ENCODE results near the gene JMJD1C.

The JMJD1C gene

GRCh38 chr10:63504145-63504881, 38.5 kb upstream of the JMJD1C start:
- DNase-seq (ENCODE audit: low spot score): no peak
- H2BK120ac ChIP-seq (ENCODE audit: low read depth, low read length): no peak overlapping the region
- H3K4me3 ChIP-seq (ENCODE audit: low read length in 2 of 2): no peak overlapping the region
- H2AK5ac ChIP-seq (ENCODE audit: low read depth, low read length): no peak overlapping the region
- peaks cover 0 to 8% of the 10 kb centered on the region in 2 donors for H3K4me1 ChIP-seq (ENCODE audit: control insufficient read depth in 2 of 2, insufficient read depth in 1 of 2, low read depth in 1 of 2, low read length in 2 of 2)
- no peak overlapping the region for H2BK15ac ChIP-seq (ENCODE audit: low read length)
- H3K9ac ChIP-seq (ENCODE audit: low read depth, low read length, poor library complexity): no peak overlapping the region
- no peak overlapping the region for H3K4ac ChIP-seq (ENCODE audit: low read length)
- H2BK12ac ChIP-seq (ENCODE audit: low read length): no peak overlapping the region
- no peak overlapping the region for H3K14ac ChIP-seq (ENCODE audit: low read length)
- no peak overlapping the region for H3K23ac ChIP-seq (ENCODE audit: low read depth, low read length, poor library complexity)
- no peak overlapping the region for H2AFZ ChIP-seq (ENCODE audit: low read length)
- H3K4me2 ChIP-seq (ENCODE audit: insufficient read depth, low read length, poor library complexity, severe bottlenecking): no peak overlapping the region
- peaks cover 3% of the 10 kb centered on the region for H3K79me1 ChIP-seq (ENCODE audit: low read depth, low read length)
- H3K27me3 ChIP-seq (ENCODE audit: control insufficient read depth in 3 of 3, insufficient read depth in 3 of 3, low read depth in 1 of 3, low read length in 3 of 3): no peaks in the 10 kb centered on the region
- peaks cover 0 to 8% of the 10 kb centered on the region in 2 donors for H3K9me3 ChIP-seq (replicated peaks in 1 of 2; ENCODE audit: control insufficient read depth in 2 of 2, insufficient read depth in 1 of 2, low read depth in 1 of 2, low read length in 2 of 2)
- no CpG with 5 or more reads among the region's 3 CpGs for WGBS, 2 donors (ENCODE audit: extremely low coverage in 2 of 2, insufficient read length in 2 of 2, insufficient replicate concordance in 1 of 2)
- no peak overlapping the region for H3K18ac ChIP-seq (ENCODE audit: low read length)
- H3K27ac ChIP-seq (replicated peaks; ENCODE audit: low read length): no peak overlapping the region
- peaks cover 0 to 22% of the 10 kb centered on the region in 2 donors for H3K36me3 ChIP-seq (replicated peaks in 1 of 2; ENCODE audit: control insufficient read depth in 2 of 2, insufficient read depth in 2 of 2, low read length in 2 of 2)
- H4K91ac ChIP-seq (ENCODE audit: low read depth, low read length, poor library complexity): no peak overlapping the region
- H2BK5ac ChIP-seq (ENCODE audit: low read length): no peak overlapping the region
- H4K8ac ChIP-seq (ENCODE audit: low read depth, low read length): no peak overlapping the region

- H2BK5ac ChIP-seq (ENCODE audit: low read length): no peak overlapping the region
- H3K18ac ChIP-seq (ENCODE audit: low read length): no peak overlapping the region
- H4K8ac ChIP-seq (ENCODE audit: low read depth, low read length): no peak overlapping the region
- no peak overlapping the region for H3K4ac ChIP-seq (ENCODE audit: low read length)
- H3K4me3 ChIP-seq (ENCODE audit: low read length in 2 of 2): no peak overlapping the region
- no peak overlapping the region for H2BK12ac ChIP-seq (ENCODE audit: low read length)
- H3K14ac ChIP-seq (ENCODE audit: low read length): no peak overlapping the region
- peaks cover 0 to 23% of the 10 kb centered on the region in 2 donors for H3K36me3 ChIP-seq (replicated peaks in 1 of 2; ENCODE audit: control insufficient read depth in 2 of 2, insufficient read depth in 2 of 2, low read length in 2 of 2)
- no peak overlapping the region for H3K9ac ChIP-seq (ENCODE audit: low read depth, low read length, poor library complexity)
- peaks cover 0 to 8% of the 10 kb centered on the region in 2 donors for H3K9me3 ChIP-seq (replicated peaks in 1 of 2; ENCODE audit: control insufficient read depth in 2 of 2, insufficient read depth in 1 of 2, low read depth in 1 of 2, low read length in 2 of 2)
- H3K4me2 ChIP-seq (ENCODE audit: insufficient read depth, low read length, poor library complexity, severe bottlenecking): no peak overlapping the region
- H3K23ac ChIP-seq (ENCODE audit: low read depth, low read length, poor library complexity): no peak overlapping the region
- H2AK5ac ChIP-seq (ENCODE audit: low read depth, low read length): no peak overlapping the region
- no peak overlapping the region for H2AFZ ChIP-seq (ENCODE audit: low read length)
- H2BK120ac ChIP-seq (ENCODE audit: low read depth, low read length): no peak overlapping the region
- H4K91ac ChIP-seq (ENCODE audit: low read depth, low read length, poor library complexity): no peak overlapping the region
- H3K27ac ChIP-seq (replicated peaks; ENCODE audit: low read length): no peak overlapping the region
- no peaks in the 10 kb centered on the region for H3K27me3 ChIP-seq (ENCODE audit: control insufficient read depth in 3 of 3, insufficient read depth in 3 of 3, low read depth in 1 of 3, low read length in 3 of 3)
- peaks cover 0 to 8% of the 10 kb centered on the region in 2 donors for H3K4me1 ChIP-seq (ENCODE audit: control insufficient read depth in 2 of 2, insufficient read depth in 1 of 2, low read depth in 1 of 2, low read length in 2 of 2)
- no CpG with 5 or more reads among the region's 4 CpGs for WGBS, 2 donors (ENCODE audit: extremely low coverage in 2 of 2, insufficient read length in 2 of 2, insufficient replicate concordance in 1 of 2)
- peaks cover 3% of the 10 kb centered on the region for H3K79me1 ChIP-seq (ENCODE audit: low read depth, low read length)
- no peak overlapping the region for H2BK15ac ChIP-seq (ENCODE audit: low read length)
- no peak for DNase-seq (ENCODE audit: low spot score)
These were observed 37.6 kb upstream of the JMJD1C start for GRCh38 chr10:63503395-63503794.

GRCh38 chr10:63502832-63503231, 37.1 kb upstream of the JMJD1C start:
- H3K4me3 ChIP-seq (ENCODE audit: low read length in 2 of 2): no peak overlapping the region
- H3K79me1 ChIP-seq (ENCODE audit: low read depth, low read length): peaks cover 3% of the 10 kb centered on the region
- no peak overlapping the region for H3K23ac ChIP-seq (ENCODE audit: low read depth, low read length, poor library complexity)
- no peak for DNase-seq (ENCODE audit: low spot score)
- H2AFZ ChIP-seq (ENCODE audit: low read length): no peak overlapping the region
- no peak overlapping the region for H3K27ac ChIP-seq (replicated peaks; ENCODE audit: low read length)
- no peak overlapping the region for H2BK5ac ChIP-seq (ENCODE audit: low read length)
- H3K9ac ChIP-seq (ENCODE audit: low read depth, low read length, poor library complexity): no peak overlapping the region
- H3K27me3 ChIP-seq (ENCODE audit: control insufficient read depth in 3 of 3, insufficient read depth in 3 of 3, low read depth in 1 of 3, low read length in 3 of 3): no peaks in the 10 kb centered on the region
- H3K14ac ChIP-seq (ENCODE audit: low read length): no peak overlapping the region
- H3K9me3 ChIP-seq (replicated peaks in 1 of 2; ENCODE audit: control insufficient read depth in 2 of 2, insufficient read depth in 1 of 2, low read depth in 1 of 2, low read length in 2 of 2): peaks cover 0 to 8% of the 10 kb centered on the region in 2 donors
- no peak overlapping the region for H4K8ac ChIP-seq (ENCODE audit: low read depth, low read length)
- H2BK120ac ChIP-seq (ENCODE audit: low read depth, low read length): no peak overlapping the region
- H2BK12ac ChIP-seq (ENCODE audit: low read length): no peak overlapping the region
- H3K36me3 ChIP-seq (replicated peaks in 1 of 2; ENCODE audit: control insufficient read depth in 2 of 2, insufficient read depth in 2 of 2, low read length in 2 of 2): peaks cover 0 to 17% of the 10 kb centered on the region in 2 donors
- H3K4me1 ChIP-seq (ENCODE audit: control insufficient read depth in 2 of 2, insufficient read depth in 1 of 2, low read depth in 1 of 2, low read length in 2 of 2): peaks cover 0 to 8% of the 10 kb centered on the region in 2 donors
- no peak overlapping the region for H4K91ac ChIP-seq (ENCODE audit: low read depth, low read length, poor library complexity)
- no peak overlapping the region for H3K18ac ChIP-seq (ENCODE audit: low read length)
- no peak overlapping the region for H2AK5ac ChIP-seq (ENCODE audit: low read depth, low read length)
- no peak overlapping the region for H3K4me2 ChIP-seq (ENCODE audit: insufficient read depth, low read length, poor library complexity, severe bottlenecking)
- H3K4ac ChIP-seq (ENCODE audit: low read length): no peak overlapping the region
- no peak overlapping the region for H2BK15ac ChIP-seq (ENCODE audit: low read length)
- no CpG with 5 or more reads among the region's 1 CpG for WGBS, 2 donors (ENCODE audit: extremely low coverage in 2 of 2, insufficient read length in 2 of 2, insufficient replicate concordance in 1 of 2)

GRCh38 chr10:63501954-63502353, 36.2 kb upstream of the JMJD1C start:
- Histone ChIP-seq H3K4me2 (ENCODE audit: insufficient read depth, low read length, poor library complexity, severe bottlenecking) (no peak overlapping the region), H3K23ac (ENCODE audit: low read depth, low read length, poor library complexity) (no peak overlapping the region), H3K9me3 (replicated peaks in 1 of 2; ENCODE audit: control insufficient read depth in 2 of 2, insufficient read depth in 1 of 2, low read depth in 1 of 2, low read length in 2 of 2) (peaks cover 0 to 8% of the 10 kb centered on the region in 2 donors), H2BK120ac (ENCODE audit: low read depth, low read length) (no peak overlapping the region), H2BK5ac (ENCODE audit: low read length) (no peak overlapping the region), H3K4ac (ENCODE audit: low read length) (no peak overlapping the region), H2BK12ac (ENCODE audit: low read length) (no peak overlapping the region), H3K36me3 (replicated peaks in 1 of 2; ENCODE audit: control insufficient read depth in 2 of 2, insufficient read depth in 2 of 2, low read length in 2 of 2) (peaks cover 0 to 20% of the 10 kb centered on the region in 2 donors), H3K79me1 (ENCODE audit: low read depth, low read length) (peaks cover 3% of the 10 kb centered on the region), H2AFZ (ENCODE audit: low read length) (no peak overlapping the region), H3K27ac (replicated peaks; ENCODE audit: low read length) (no peak overlapping the region), H2AK5ac (ENCODE audit: low read depth, low read length) (no peak overlapping the region), H3K4me3 (ENCODE audit: low read length in 2 of 2) (no peak overlapping the region), H3K4me1 (ENCODE audit: control insufficient read depth in 2 of 2, insufficient read depth in 1 of 2, low read depth in 1 of 2, low read length in 2 of 2) (peaks cover 0 to 8% of the 10 kb centered on the region in 2 donors), H3K27me3 (ENCODE audit: control insufficient read depth in 3 of 3, insufficient read depth in 3 of 3, low read depth in 1 of 3, low read length in 3 of 3) (no peaks in the 10 kb centered on the region), H3K14ac (ENCODE audit: low read length) (no peak overlapping the region), H3K18ac (ENCODE audit: low read length) (no peak overlapping the region), H4K8ac (ENCODE audit: low read depth, low read length) (no peak overlapping the region), H4K91ac (ENCODE audit: low read depth, low read length, poor library complexity) (no peak overlapping the region), H2BK15ac (ENCODE audit: low read length) (no peak overlapping the region), H3K9ac (ENCODE audit: low read depth, low read length, poor library complexity) (no peak overlapping the region)
- WGBS, 2 donors (ENCODE audit: extremely low coverage in 2 of 2, insufficient read length in 2 of 2, insufficient replicate concordance in 1 of 2): no CpG with 5 or more reads among the region's 1 CpG
- DNase-seq (ENCODE audit: low spot score): no peak

All from neuronal stem cell (in vitro differentiated cells).